Upper lobe of left lung (tissue), 4 donors: ENCODE results near the gene TMEM132C.

Experiments
- CTCF ChIP-seq, 6 experiments: fragments of 450-650 bp in 4 of 6; fragments of 200-600 bp in 2 of 6; sonication (generic) in 2 of 6; IDR thresholded peaks; one replicate each; pipeline ENCODE4 v1.5.1; 2016 to 2019; ENCODE audit warnings: antibody characterized with exemption in 6 of 6
- EP300 ChIP-seq, 4 donors: sonication (generic); formaldehyde crosslinking; IDR thresholded peaks; one replicate each; pipeline ENCODE4 v1.5.1; 2017; ENCODE audit warnings: antibody characterized with exemption in 4 of 4, control low read depth in 2 of 4
- POLR2AphosphoS5 ChIP-seq, 2 donors: sonication (generic); formaldehyde crosslinking; IDR thresholded peaks; one replicate each; pipeline ENCODE4 v1.5.1; 2017; ENCODE audit warnings: antibody characterized with exemption in 2 of 2

GRCh38 chr12:128586451-128587029 is 319.6 kb downstream of the TMEM132C start:
- TF ChIP-seq CTCF (IDR thresholded peaks at IDR 0.05) (no peak), POLR2AphosphoS5 (IDR thresholded peaks at IDR 0.05) (no peak), EP300 (IDR thresholded peaks at IDR 0.05) (no peak)
